Osteocyte (in vitro differentiated cells): ENCODE data around the gene HMCN2. TPM values are rescaled to one million over a fixed set of nuclear protein-coding genes. Genes with fewer than 3 reads are reported as not detected.

Source experiments
- DNase-seq: peaks from one replicate; pipeline ENCODE4 v3.0.0; 2021; ENCODE audit warnings: mixed read lengths; ENCODE audit not compliant: unreplicated experiment; ENCODE audit errors: extremely low spot score
- H3K27ac Mint-ChIP-seq: one replicate; pipeline ENCODE4 v1.8.0; 2021; ENCODE audit warnings: mild to moderate bottlenecking, mixed read lengths; ENCODE audit not compliant: unreplicated experiment
- H3K27me3 Mint-ChIP-seq: one replicate; pipeline ENCODE4 v1.8.0; 2021; ENCODE audit warnings: mixed read lengths; ENCODE audit not compliant: unreplicated experiment
- H3K36me3 Mint-ChIP-seq: one replicate; pipeline ENCODE4 v1.8.0; 2021; ENCODE audit warnings: mixed read lengths; ENCODE audit not compliant: unreplicated experiment
- H3K4me1 Mint-ChIP-seq: one replicate; pipeline ENCODE4 v1.8.0; 2021; ENCODE audit warnings: mixed read lengths; ENCODE audit not compliant: unreplicated experiment
- H3K4me3 Mint-ChIP-seq: one replicate; pipeline ENCODE4 v1.8.0; 2021; ENCODE audit warnings: mild to moderate bottlenecking, moderate library complexity, mixed read lengths; ENCODE audit not compliant: unreplicated experiment
- H3K9me3 Mint-ChIP-seq: one replicate; pipeline ENCODE4 v1.8.0; 2021; ENCODE audit warnings: mixed read lengths; ENCODE audit not compliant: unreplicated experiment
- CTCF ChIP-seq: fragments of 200-600 bp; sonication (generic); IDR thresholded peaks from 2 replicates; pipeline ENCODE4 v1.5.0; 2021; ENCODE audit warnings: antibody characterized with exemption, mild to moderate bottlenecking, moderate library complexity
- total RNA-seq: library from RNA; stranded (reverse); gene quantifications from 2 replicates; pipeline ENCODE4 v1.2.1, GENCODE V29; 2021

Gene HMCN2
- total RNA-seq, 1 donor from 2014 or later, result 0.05 TPM

- no peak for DNase-seq
- no peak for TF ChIP-seq CTCF
These were observed 95.1 kb downstream of the HMCN2 start for GRCh38 chr9:130360672-130361071.

GRCh38 chr9:130361873-130362362, 96.4 kb downstream of the HMCN2 start:
- H3K27me3 Mint-ChIP-seq, result peaks cover 24% of the 10 kb centered on the region
- no peak for TF ChIP-seq CTCF
- peaks cover 10% of the 10 kb centered on the region for H3K4me1 Mint-ChIP-seq
- no peak for DNase-seq
- H3K4me3 Mint-ChIP-seq, result no peak overlapping the region
- H3K9me3 Mint-ChIP-seq, result no peaks in the 10 kb centered on the region
- no peak overlapping the region for H3K27ac Mint-ChIP-seq
- no peaks in the 10 kb centered on the region for H3K36me3 Mint-ChIP-seq

More at GRCh38 chr9:130360672-130361071, 95.1 kb downstream of the HMCN2 start:
- Mint-ChIP-seq H3K4me1 (peaks cover 10% of the 10 kb centered on the region), H3K27me3 (peaks cover 21% of the 10 kb centered on the region), H3K27ac (no peak overlapping the region), H3K4me3 (no peak overlapping the region), H3K9me3 (no peaks in the 10 kb centered on the region), H3K36me3 (no peaks in the 10 kb centered on the region)

GRCh38 chr9:130362691-130363090, 97.1 kb downstream of the HMCN2 start:
- Mint-ChIP-seq H3K4me3 (no peak overlapping the region), H3K36me3 (no peaks in the 10 kb centered on the region), H3K27ac (no peak overlapping the region), H3K9me3 (no peaks in the 10 kb centered on the region), H3K27me3 (peaks cover 27% of the 10 kb centered on the region), H3K4me1 (peaks cover 10% of the 10 kb centered on the region)
- TF ChIP-seq CTCF, result no peak
- DNase-seq, result no peak

GRCh38 chr9:130363755-130364404, 98.3 kb downstream of the HMCN2 start:
- Mint-ChIP-seq H3K4me1 (peaks cover 10% of the 10 kb centered on the region), H3K27me3 (peaks cover 26% of the 10 kb centered on the region), H3K36me3 (no peaks in the 10 kb centered on the region), H3K9me3 (no peaks in the 10 kb centered on the region), H3K27ac (no peak overlapping the region), H3K4me3 (no peak overlapping the region)
- DNase-seq, result no peak
- no peak for TF ChIP-seq CTCF

GRCh38 chr9:130364619-130365322, 99.2 kb downstream of the HMCN2 start:
- no peaks in the 10 kb centered on the region for H3K36me3 Mint-ChIP-seq
- H3K27me3 Mint-ChIP-seq, result peaks cover 23% of the 10 kb centered on the region
- H3K4me3 Mint-ChIP-seq, result no peak overlapping the region
- no peak for DNase-seq
- H3K4me1 Mint-ChIP-seq, result peaks cover 10% of the 10 kb centered on the region
- H3K9me3 Mint-ChIP-seq, result no peaks in the 10 kb centered on the region
- TF ChIP-seq CTCF, result no peak
- H3K27ac Mint-ChIP-seq, result no peak overlapping the region
